ENCODE measurements around the gene HOOK1. TPM values are rescaled to one million over a fixed set of nuclear protein-coding genes. Genes with fewer than 3 reads are reported as not detected.

The HOOK1 gene
- total RNA-seq: under 0.01 TPM in 1 of 2 replicates, not detected in the other

DNA sequence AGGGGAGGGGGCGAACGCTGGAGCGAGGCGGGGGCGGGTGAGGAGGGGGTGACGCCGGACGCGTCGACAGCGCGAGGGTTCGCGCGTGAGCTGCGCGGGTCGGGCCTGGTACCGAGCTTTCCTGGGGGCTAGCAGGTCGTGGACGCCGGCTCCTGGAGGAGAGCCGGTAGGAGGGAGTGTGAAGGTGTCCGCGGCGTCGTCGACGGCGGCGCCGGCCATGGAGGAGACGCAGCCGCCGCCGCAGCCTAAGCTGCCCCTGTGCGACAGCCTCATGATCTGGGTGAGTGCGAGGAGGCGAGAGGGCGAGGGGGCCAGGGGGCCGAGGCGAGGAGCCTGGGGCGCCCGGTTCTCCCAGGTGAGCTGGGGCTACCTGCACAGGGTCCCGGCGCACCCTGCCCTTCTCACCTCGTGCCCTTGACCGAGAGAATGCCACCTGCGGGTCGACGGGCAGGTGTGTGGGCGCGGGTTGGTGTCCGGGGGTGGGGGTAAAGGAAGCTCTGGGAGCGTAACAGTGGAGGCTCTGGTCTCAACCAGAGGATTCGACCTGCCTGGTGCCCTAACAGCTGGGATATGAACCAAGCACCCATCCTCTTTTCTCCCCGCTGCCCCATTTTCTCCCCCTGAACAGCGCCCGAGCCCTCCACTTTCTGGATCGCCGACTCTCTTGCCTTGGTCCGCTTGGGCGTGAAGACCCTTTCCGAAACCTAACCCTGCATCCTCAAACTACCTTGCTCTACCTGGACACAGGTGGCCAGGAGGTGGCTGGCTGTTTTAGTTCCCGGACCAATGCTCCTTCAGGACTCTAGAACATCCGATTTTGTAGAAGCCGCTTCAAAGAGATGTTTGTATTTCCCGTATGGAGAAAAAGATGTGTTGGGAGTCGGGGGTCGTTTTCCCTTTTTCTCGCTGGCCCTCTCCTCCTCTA lies at the start of gene HOOK1:
Gene HOOK1 (plus strand): TSS at position 49 of the 925 bp plus-strand sequence. CDS start 169 bp downstream, at position 218.

Other genes with a start within 250 kb of the HOOK1 start
- gene CYP2J2, start 111.8 kb downstream of the HOOK1 start, total RNA-seq: 0.10 and 0.37 TPM in 2 replicates